ENCODE measurements around the gene TNS1. TPM values are rescaled to one million over a fixed set of nuclear protein-coding genes. Genes with fewer than 3 reads are reported as not detected.

The TNS1 gene
- total RNA-seq, 2 experiments from 2014 or later = 11.0 to 13.5 TPM

GRCh38 chr2:217913436-217913835 is 89.4 kb downstream of the TNS1 start:
- H3K27me3 Mint-ChIP-seq = peaks cover 2% of the 10 kb centered on the region
- H3K9me3 Mint-ChIP-seq = no peaks in the 10 kb centered on the region
- DNase-seq = no peak
- ChIA-PET POLR2A (no interaction called here), CTCF (no interaction called here)
- no peak overlapping the region for H3K4me3 Mint-ChIP-seq
- no peaks in the 10 kb centered on the region for H3K36me3 Mint-ChIP-seq (ENCODE audit: low read depth)
- H3K4me1 Mint-ChIP-seq = no peaks in the 10 kb centered on the region
- H3K27ac Mint-ChIP-seq = no peak overlapping the region

- Mint-ChIP-seq H3K36me3 (ENCODE audit: low read depth) (no peaks in the 10 kb centered on the region), H3K27me3 (peaks cover 10% of the 10 kb centered on the region), H3K4me3 (no peak overlapping the region), H3K4me1 (no peaks in the 10 kb centered on the region), H3K27ac (no peak overlapping the region), H3K9me3 (no peaks in the 10 kb centered on the region)
- CTCF ChIA-PET = interaction anchor here (0.6 kb wide), 1 partner anchor 861 kb away, joined by 3 read pairs; no protein-coding TSS in a partner anchor
- POLR2A ChIA-PET = no interaction called here
- no peak for DNase-seq
These were observed 90.4 kb downstream of the TNS1 start for GRCh38 chr2:217912098-217913024.

GRCh38 chr2:217911283-217912097 is 91.3 kb downstream of the TNS1 start:
- no peak overlapping the region for H3K27ac Mint-ChIP-seq
- peaks cover 2% of the 10 kb centered on the region for H3K4me1 Mint-ChIP-seq
- peaks cover 17% of the 10 kb centered on the region for H3K27me3 Mint-ChIP-seq
- no peak overlapping the region for H3K4me3 Mint-ChIP-seq
- CTCF ChIA-PET = interaction anchor here (0.6 kb wide), 1 partner anchor 860 kb away, joined by 3 read pairs; no protein-coding TSS in a partner anchor
- H3K9me3 Mint-ChIP-seq = no peaks in the 10 kb centered on the region
- no peaks in the 10 kb centered on the region for H3K36me3 Mint-ChIP-seq (ENCODE audit: low read depth)
- POLR2A ChIA-PET = no interaction called here
- DNase-seq = no peak

- Mint-ChIP-seq H3K4me1 (peaks cover 7% of the 10 kb centered on the region), H3K36me3 (ENCODE audit: low read depth) (no peaks in the 10 kb centered on the region), H3K4me3 (no peak overlapping the region), H3K9me3 (no peaks in the 10 kb centered on the region), H3K27ac (no peak overlapping the region), H3K27me3 (peaks cover 24% of the 10 kb centered on the region)
- CTCF ChIA-PET = interaction anchor here (1.3 kb wide), 1 partner anchor 24 kb away, joined by 3 read pairs; no protein-coding TSS in a partner anchor
- DNase-seq = no peak
- POLR2A ChIA-PET = no interaction called here
These were observed 92.0 kb downstream of the TNS1 start for GRCh38 chr2:217910875-217911212.

GRCh38 chr2:217909156-217909820 is 93.5 kb downstream of the TNS1 start:
- H3K27me3 Mint-ChIP-seq = peaks cover 36% of the 10 kb centered on the region
- H3K27ac Mint-ChIP-seq = peak overlapping the region; percentile 61
- no peaks in the 10 kb centered on the region for H3K36me3 Mint-ChIP-seq (ENCODE audit: low read depth)
- ChIA-PET CTCF (interaction anchor here (1.3 kb wide), 1 partner anchor 22 kb away, joined by 3 read pairs; no protein-coding TSS in a partner anchor), POLR2A (no interaction called here)
- H3K4me3 Mint-ChIP-seq = no peak overlapping the region
- DNase-seq = no peak
- H3K9me3 Mint-ChIP-seq = no peaks in the 10 kb centered on the region
- peaks cover 20% of the 10 kb centered on the region for H3K4me1 Mint-ChIP-seq

GRCh38 chr2:217908544-217908943 is 94.3 kb downstream of the TNS1 start:
- H3K4me1 Mint-ChIP-seq = peaks cover 23% of the 10 kb centered on the region
- H3K9me3 Mint-ChIP-seq = no peaks in the 10 kb centered on the region
- H3K4me3 Mint-ChIP-seq = no peak overlapping the region
- POLR2A ChIA-PET = no interaction called here
- H3K27me3 Mint-ChIP-seq = peaks cover 33% of the 10 kb centered on the region
- CTCF ChIA-PET = no interaction called here
- H3K36me3 Mint-ChIP-seq (ENCODE audit: low read depth) = no peaks in the 10 kb centered on the region
- no peak overlapping the region for H3K27ac Mint-ChIP-seq
- no peak for DNase-seq

- H3K27ac Mint-ChIP-seq = no peak overlapping the region
- H3K4me1 Mint-ChIP-seq = peaks cover 33% of the 10 kb centered on the region
- no peak overlapping the region for H3K4me3 Mint-ChIP-seq
- no peaks in the 10 kb centered on the region for H3K9me3 Mint-ChIP-seq
- DNase-seq = no peak
- H3K27me3 Mint-ChIP-seq = peaks cover 36% of the 10 kb centered on the region
- CTCF ChIA-PET = no interaction called here
- no peaks in the 10 kb centered on the region for H3K36me3 Mint-ChIP-seq (ENCODE audit: low read depth)
- POLR2A ChIA-PET = no interaction called here
These were observed 95.5 kb downstream of the TNS1 start for GRCh38 chr2:217907266-217907665.

GRCh38 chr2:217906798-217907197 is 96.0 kb downstream of the TNS1 start:
- no peak overlapping the region for H3K4me3 Mint-ChIP-seq
- H3K36me3 Mint-ChIP-seq (ENCODE audit: low read depth) = no peaks in the 10 kb centered on the region
- no peak for DNase-seq
- CTCF ChIA-PET = no interaction called here
- no peak overlapping the region for H3K27ac Mint-ChIP-seq
- no peaks in the 10 kb centered on the region for H3K9me3 Mint-ChIP-seq
- H3K27me3 Mint-ChIP-seq = peaks cover 36% of the 10 kb centered on the region
- POLR2A ChIA-PET = no interaction called here
- peaks cover 35% of the 10 kb centered on the region for H3K4me1 Mint-ChIP-seq

GRCh38 chr2:217905896-217906295 is 96.9 kb downstream of the TNS1 start:
- DNase-seq = no peak
- CTCF ChIA-PET = no interaction called here
- Mint-ChIP-seq H3K27me3 (peaks cover 36% of the 10 kb centered on the region), H3K9me3 (no peaks in the 10 kb centered on the region), H3K4me3 (no peak overlapping the region), H3K4me1 (peaks cover 35% of the 10 kb centered on the region), H3K36me3 (ENCODE audit: low read depth) (no peaks in the 10 kb centered on the region), H3K27ac (peak overlapping the region; percentile 41)
- POLR2A ChIA-PET = no interaction called here

GRCh38 chr2:217905395-217905794 is 97.4 kb downstream of the TNS1 start:
- peaks cover 36% of the 10 kb centered on the region for H3K27me3 Mint-ChIP-seq
- ChIA-PET POLR2A (no interaction called here), CTCF (no interaction called here)
- H3K4me1 Mint-ChIP-seq = peaks cover 35% of the 10 kb centered on the region
- no peak for DNase-seq
- no peak overlapping the region for H3K4me3 Mint-ChIP-seq
- H3K27ac Mint-ChIP-seq = no peak overlapping the region
- no peaks in the 10 kb centered on the region for H3K36me3 Mint-ChIP-seq (ENCODE audit: low read depth)
- no peaks in the 10 kb centered on the region for H3K9me3 Mint-ChIP-seq

GRCh38 chr2:217904614-217904965 is 98.2 kb downstream of the TNS1 start:
- Mint-ChIP-seq H3K27ac (no peak overlapping the region), H3K36me3 (ENCODE audit: low read depth) (no peaks in the 10 kb centered on the region), H3K27me3 (peaks cover 36% of the 10 kb centered on the region), H3K4me3 (no peak overlapping the region), H3K9me3 (no peaks in the 10 kb centered on the region), H3K4me1 (peaks cover 35% of the 10 kb centered on the region)
- ChIA-PET CTCF (no interaction called here), POLR2A (no interaction called here)
- DNase-seq = no peak

GRCh38 chr2:217903859-217904613 is 98.8 kb downstream of the TNS1 start:
- Mint-ChIP-seq H3K4me3 (no peak overlapping the region), H3K27ac (no peak overlapping the region), H3K36me3 (ENCODE audit: low read depth) (no peaks in the 10 kb centered on the region), H3K9me3 (no peaks in the 10 kb centered on the region), H3K4me1 (peaks cover 35% of the 10 kb centered on the region), H3K27me3 (peaks cover 36% of the 10 kb centered on the region)
- CTCF ChIA-PET = no interaction called here
- no peak for DNase-seq
- POLR2A ChIA-PET = no interaction called here
